ENCODE measurements around the gene NOL7.

Gene NOL7

GRCh38 chr6:13597073-13597472, 18.1 kb upstream of the NOL7 start:
- no peak for DNase-seq (ENCODE audit: low read depth)

GRCh38 chr6:13600036-13600435, 15.1 kb upstream of the NOL7 start:
- no peak for DNase-seq (ENCODE audit: low read depth)

DNA sequence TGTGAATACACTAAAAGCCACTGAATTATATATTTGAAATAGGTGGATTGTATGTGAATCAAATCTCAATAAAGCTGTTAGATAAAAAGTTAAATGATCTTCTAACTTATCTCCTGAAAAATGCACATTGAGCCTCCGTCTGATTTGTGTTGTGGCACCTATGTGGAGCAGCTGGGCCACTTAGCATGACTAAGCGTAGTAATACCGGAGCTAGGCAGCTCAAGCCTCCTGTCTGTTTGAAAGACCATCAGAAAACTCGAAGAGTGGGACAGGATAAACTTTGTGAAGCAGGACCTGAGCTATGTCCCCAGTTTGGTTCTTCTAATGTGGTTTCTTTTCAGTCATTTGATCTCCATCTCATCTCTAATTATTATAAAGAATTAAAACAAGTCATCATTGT, 11.0 kb upstream of the NOL7 start:
- no peak for DNase-seq (ENCODE audit: low read depth)

DNA sequence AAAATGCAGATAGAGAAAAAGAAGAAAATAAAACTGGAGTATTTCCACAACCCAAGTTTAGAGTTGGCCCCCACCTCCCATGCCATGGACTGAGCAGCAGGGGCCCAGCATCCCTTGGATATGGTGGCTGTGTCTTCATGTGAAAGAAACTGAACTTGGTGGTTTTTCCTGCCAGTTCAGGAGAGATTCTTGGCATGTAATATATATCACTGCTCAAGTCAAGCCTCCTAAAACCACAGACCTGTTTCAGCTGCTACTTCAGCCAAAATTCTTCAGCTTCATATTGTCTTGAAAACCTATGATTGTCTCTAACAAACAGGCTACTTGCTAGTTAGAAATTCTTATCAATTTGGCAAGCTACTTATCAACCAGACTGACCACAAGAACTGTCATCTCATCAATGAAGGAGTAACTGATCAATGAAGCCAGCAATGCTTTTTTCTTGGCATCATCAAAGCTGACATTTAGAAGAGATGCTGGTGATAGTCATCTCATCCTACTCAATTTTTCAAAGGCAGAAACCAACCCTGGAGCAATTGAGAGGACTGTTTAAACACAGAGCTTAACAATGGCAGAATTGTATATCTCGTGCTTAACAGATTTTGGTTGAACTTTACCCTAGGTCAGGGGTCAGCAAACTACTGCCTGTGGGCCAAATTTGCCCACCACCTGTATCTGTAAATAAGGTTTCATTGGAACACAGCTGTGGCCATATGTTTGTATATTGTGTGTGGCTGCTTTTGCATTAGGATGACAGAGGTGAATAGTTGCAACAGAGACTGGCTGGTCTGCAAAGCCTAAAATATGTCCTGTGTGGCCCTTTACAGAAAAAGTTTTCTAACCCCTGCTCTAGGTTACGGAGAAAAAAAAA, 10.4 kb upstream of the NOL7 start:
- DNase-seq (ENCODE audit: low read depth), result no peak

GRCh38 chr6:13605634-13606033, 9.5 kb upstream of the NOL7 start:
- no peak for DNase-seq (ENCODE audit: low read depth)

GRCh38 chr6:13611715-13612114, 3.4 kb upstream of the NOL7 start:
- no peak for DNase-seq (ENCODE audit: low read depth)

- no peak for DNase-seq (ENCODE audit: low read depth)
Measured at GRCh38 chr6:13613029-13613594, 2.0 kb upstream of the NOL7 start.

DNA sequence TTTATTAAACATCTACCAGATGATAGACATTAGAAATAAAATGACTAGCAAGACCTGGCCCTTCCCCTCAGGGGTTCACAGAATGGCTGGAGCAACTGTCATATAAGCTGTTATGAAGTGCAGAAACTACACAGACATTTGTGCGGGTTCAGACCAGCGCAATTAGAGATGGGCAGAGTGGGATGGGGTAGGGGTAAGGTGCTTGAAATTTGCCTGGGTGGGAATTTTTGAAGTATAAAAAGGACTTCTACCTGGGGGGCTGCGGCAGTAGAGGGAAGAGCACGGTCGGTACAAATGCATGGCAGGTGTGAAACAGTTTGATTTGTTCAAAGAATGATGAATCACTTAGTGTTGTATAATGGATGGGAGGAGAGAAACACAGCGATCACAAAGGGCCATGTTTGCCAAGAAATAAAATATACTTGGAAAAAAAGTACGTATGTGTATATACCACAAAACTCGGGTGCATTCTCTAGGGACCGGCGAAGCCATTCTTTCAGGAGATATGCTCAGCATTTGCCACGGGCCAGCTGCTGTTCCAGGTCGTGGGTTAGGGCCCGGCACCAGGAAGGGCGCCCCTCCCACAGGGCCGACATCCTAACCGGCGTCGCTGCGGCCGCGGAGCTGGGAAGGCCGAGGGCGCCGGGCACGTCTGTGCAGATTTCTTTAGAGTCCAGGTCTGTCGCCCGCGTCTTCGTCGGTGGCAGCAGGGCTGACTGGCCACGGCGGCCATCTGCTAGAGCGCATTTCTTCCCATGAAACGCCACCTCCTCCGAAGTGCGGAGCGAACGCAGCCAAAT, 809 bp upstream of the NOL7 start:
- no peak for DNase-seq (ENCODE audit: low read depth)

DNA sequence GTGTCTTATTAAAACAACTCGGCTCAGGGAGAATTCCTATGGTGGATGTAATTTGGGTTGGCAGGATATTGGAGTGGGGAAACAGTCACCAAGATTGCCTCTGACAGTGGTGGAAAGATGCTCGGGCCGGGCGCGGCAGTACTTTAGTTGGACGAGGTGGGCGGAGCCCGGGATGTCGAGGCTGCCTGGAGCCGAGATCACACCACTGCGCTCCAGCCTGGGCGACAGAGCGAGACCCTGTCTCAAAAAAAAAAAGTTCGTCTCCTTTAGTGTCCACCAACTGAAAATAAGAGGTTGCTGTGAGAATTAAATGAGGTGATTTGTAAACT, 621 bp downstream of the NOL7 start:
- peak; percentile 32 for DNase-seq (ENCODE audit: low read depth)

GRCh38 chr6:13617066-13617465, 1.9 kb downstream of the NOL7 start:
- no peak for DNase-seq (ENCODE audit: low read depth)

DNA sequence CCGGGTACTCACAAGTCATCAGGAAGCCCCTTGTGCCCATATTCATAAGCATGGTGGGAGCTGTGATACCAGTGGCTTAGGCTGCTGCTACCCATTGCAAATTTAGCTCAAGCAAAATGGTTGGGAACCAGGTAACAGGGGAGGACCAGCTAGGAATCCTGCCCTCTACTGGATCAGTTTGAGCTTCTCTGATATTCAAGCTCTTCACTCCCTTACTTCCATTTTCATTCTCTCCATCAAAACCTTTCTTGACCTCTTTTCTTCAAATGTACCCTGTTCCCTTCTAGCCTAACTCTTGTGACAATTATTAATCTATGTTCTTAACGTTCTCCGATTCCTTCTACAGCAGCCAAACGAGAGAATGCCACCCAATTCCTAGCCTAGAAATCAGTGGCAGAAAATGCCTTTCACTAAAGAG, 9.7 kb downstream of the NOL7 start:
- DNase-seq (ENCODE audit: low read depth), result no peak

GRCh38 chr6:13629459-13630116, 14.5 kb downstream of the NOL7 start:
- no peak for DNase-seq (ENCODE audit: low read depth)

GRCh38 chr6:13630499-13630898, 15.4 kb downstream of the NOL7 start:
- DNase-seq (ENCODE audit: low read depth), result no peak

DNA sequence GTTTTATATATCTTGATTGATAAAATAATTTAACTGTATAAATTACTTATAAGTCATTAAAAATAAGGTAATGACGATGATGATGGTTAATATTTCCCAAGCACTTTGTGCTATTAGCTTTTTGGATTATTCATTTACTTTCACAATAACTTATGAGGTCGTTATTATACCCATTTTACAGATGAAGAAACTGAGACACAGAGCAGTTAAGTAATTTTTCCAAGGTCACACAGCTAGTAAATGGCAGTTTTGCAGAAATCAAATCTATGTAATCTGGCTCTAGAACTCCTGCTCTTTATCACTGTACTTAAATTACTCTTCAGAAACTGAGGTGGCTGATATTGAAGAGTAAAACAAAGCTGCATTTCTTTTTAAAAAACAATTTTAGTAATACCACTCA, 18.2 kb downstream of the NOL7 start:
- DNase-seq (ENCODE audit: low read depth), result no peak

GRCh38 chr6:13635948-13636658, 21.0 kb downstream of the NOL7 start:
- no peak for DNase-seq (ENCODE audit: low read depth)

- no peak for DNase-seq (ENCODE audit: low read depth)
Measured at GRCh38 chr6:13638014-13638413, 22.9 kb downstream of the NOL7 start.

- DNase-seq (ENCODE audit: low read depth), result no peak
Measured at GRCh38 chr6:13638626-13639025, 23.5 kb downstream of the NOL7 start.

- DNase-seq (ENCODE audit: low read depth), result no peak
Measured at GRCh38 chr6:13641315-13641714, 26.2 kb downstream of the NOL7 start.

- DNase-seq (ENCODE audit: low read depth), result no peak
Measured at GRCh38 chr6:13643125-13643524, 28.0 kb downstream of the NOL7 start.

- no peak for DNase-seq (ENCODE audit: low read depth)
Measured at GRCh38 chr6:13648850-13649249, 33.7 kb downstream of the NOL7 start.

DNA sequence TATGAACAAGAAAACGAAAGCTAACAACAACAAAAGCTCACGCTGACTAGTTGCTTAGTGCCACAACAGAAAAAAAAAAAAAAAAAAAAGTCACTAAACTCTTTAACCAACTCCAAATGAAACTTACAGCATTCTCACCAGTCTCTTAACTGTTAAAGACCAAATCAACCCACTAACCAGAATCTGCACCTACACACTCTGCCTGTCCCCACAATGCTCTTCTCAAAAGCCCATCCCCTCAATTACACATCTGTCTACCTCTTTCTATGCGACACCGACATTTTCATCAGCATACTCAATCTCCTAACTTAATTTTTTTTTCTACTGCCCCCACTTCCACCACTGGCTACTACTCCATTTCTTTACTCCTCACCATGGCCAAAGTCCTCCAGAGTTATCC, 34.3 kb downstream of the NOL7 start:
- no peak for DNase-seq (ENCODE audit: low read depth)

DNA sequence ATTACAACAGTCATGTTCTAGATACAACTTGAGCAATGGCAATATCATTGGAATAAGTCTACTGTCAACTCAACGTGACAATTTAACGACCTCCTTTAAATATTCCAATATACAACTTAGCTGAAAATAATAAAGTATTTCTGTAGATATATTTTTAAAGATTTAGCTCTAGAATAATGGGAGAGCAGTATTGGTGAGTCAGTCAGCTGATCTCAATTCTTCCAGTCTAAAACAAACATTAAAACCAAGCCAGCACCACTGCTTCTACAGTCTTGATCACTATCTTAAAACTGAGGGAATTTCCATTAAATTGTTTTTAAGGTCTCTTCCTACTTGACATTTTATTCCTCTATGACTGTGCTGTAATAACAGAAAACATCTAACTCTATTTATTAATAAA, 38.2 kb downstream of the NOL7 start:
- no peak for DNase-seq (ENCODE audit: low read depth)
